ENCODE measurements around the gene CRMP1.

DNA sequence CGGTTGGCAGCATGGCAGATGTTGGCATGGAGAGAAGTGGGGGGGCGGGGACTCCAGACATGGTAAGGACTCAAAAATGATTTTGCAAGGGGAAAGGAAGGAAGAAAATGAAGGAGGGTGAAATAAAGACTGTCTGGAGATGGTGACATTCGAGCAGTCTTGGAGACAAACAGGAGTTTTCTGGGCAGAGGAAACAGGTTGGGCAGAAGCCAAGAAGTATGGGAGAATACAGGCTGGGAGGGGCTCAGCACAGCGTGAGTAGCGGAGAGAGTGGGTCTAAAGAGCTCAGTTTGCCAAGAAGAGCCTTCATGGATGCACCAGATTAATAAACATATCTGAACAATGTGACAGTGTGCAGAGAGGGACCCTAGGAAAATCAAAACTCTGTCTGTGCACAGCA is 13.3 kb upstream of the CRMP1 start:
- TF ChIP-seq POLR2A (IDR thresholded peaks at IDR 0.05; ENCODE audit: low read length) (no peak), GATA1 (IDR thresholded peaks at IDR 0.05; ENCODE audit: low read depth, low read length) (no peak)

Measured in erythroblast (primary cell).